ENCODE measurements around the gene PCP4. TPM values are rescaled to one million over a fixed set of nuclear protein-coding genes. Genes with fewer than 3 reads are reported as not detected.

The PCP4 gene
- total RNA-seq, 4 donors from 2014 or later: not detected

GRCh38 chr21:39881661-39882060 lies 14.4 kb downstream of the PCP4 start:
- DNase-seq (no peak), ATAC-seq (no peak)
- no peaks in the 10 kb centered on the region for H3K9me3 ChIP-seq
- no peak overlapping the region for H3K4me3 ChIP-seq
- no peaks in the 10 kb centered on the region for H3K36me3 ChIP-seq
- H3K27me3 ChIP-seq: peaks cover 0 to 13% (median 0%) of the 10 kb centered on the region in 3 donors
- no peak overlapping the region for H3K27ac ChIP-seq
- in situ Hi-C loops (cut with MboI; ENCODE audit: low sequenced_read_pairs in 4 of 4) (no loop called here), intact Hi-C loops (cut with DNase I; ENCODE audit: low total_unique reads) (no loop called here)
- TF ChIP-seq POLR2A (IDR thresholded peaks at IDR 0.05) (no peak), CTCF (IDR thresholded peaks at IDR 0.05 in 4 of 5, conservative IDR thresholded peaks at IDR 0.05 in 1 of 5) (no peak)
- no peaks in the 10 kb centered on the region for H3K4me1 ChIP-seq

GRCh38 chr21:39882151-39882838 lies 15.1 kb downstream of the PCP4 start:
- no peak for DNase-seq
- H3K27ac ChIP-seq: no peak overlapping the region
- in situ Hi-C loops (cut with MboI; ENCODE audit: low sequenced_read_pairs in 4 of 4): no loop called here

GRCh38 chr21:39882839-39883195 lies 15.6 kb downstream of the PCP4 start:
- peaks cover 0 to 13% (median 0%) of the 10 kb centered on the region in 3 donors for H3K27me3 ChIP-seq
- H3K36me3 ChIP-seq: no peaks in the 10 kb centered on the region
- DNase-seq: no peak
- H3K4me3 ChIP-seq: no peak overlapping the region
- H3K4me1 ChIP-seq: no peaks in the 10 kb centered on the region
- in situ Hi-C loops (cut with MboI; ENCODE audit: low sequenced_read_pairs in 4 of 4) (no loop called here), intact Hi-C loops (cut with DNase I; ENCODE audit: low total_unique reads) (no loop called here)
- H3K27ac ChIP-seq: no peak overlapping the region
- no peaks in the 10 kb centered on the region for H3K9me3 ChIP-seq
- TF ChIP-seq POLR2A (IDR thresholded peaks at IDR 0.05): no peak
- TF ChIP-seq CTCF (IDR thresholded peaks at IDR 0.05 in 4 of 5, conservative IDR thresholded peaks at IDR 0.05 in 1 of 5): no peak
- no peak for ATAC-seq

More at GRCh38 chr21:39882151-39882838, 15.1 kb downstream of the PCP4 start:
- Histone ChIP-seq H3K4me3 (no peak overlapping the region), H3K36me3 (no peaks in the 10 kb centered on the region), H3K9me3 (no peaks in the 10 kb centered on the region), H3K4me1 (no peaks in the 10 kb centered on the region), H3K27me3 (peaks cover 0 to 13% (median 0%) of the 10 kb centered on the region in 3 donors)
- TF ChIP-seq POLR2A (IDR thresholded peaks at IDR 0.05) (no peak), CTCF (IDR thresholded peaks at IDR 0.05 in 4 of 5, conservative IDR thresholded peaks at IDR 0.05 in 1 of 5) (no peak)
- intact Hi-C loops (cut with DNase I; ENCODE audit: low total_unique reads): no loop called here
- no peak for ATAC-seq

GRCh38 chr21:39885119-39885848 lies 18.0 kb downstream of the PCP4 start:
- ATAC-seq (no peak), DNase-seq (no peak)
- H3K9me3 ChIP-seq: no peaks in the 10 kb centered on the region
- intact Hi-C loops (cut with DNase I; ENCODE audit: low total_unique reads): no loop called here
- no peak overlapping the region for H3K27ac ChIP-seq
- TF ChIP-seq POLR2A (IDR thresholded peaks at IDR 0.05): no peak
- no peak for TF ChIP-seq CTCF (IDR thresholded peaks at IDR 0.05 in 4 of 5, conservative IDR thresholded peaks at IDR 0.05 in 1 of 5)
- no peak overlapping the region for H3K4me3 ChIP-seq
- no peaks in the 10 kb centered on the region for H3K4me1 ChIP-seq
- H3K27me3 ChIP-seq: peaks cover 0 to 13% (median 0%) of the 10 kb centered on the region in 3 donors
- in situ Hi-C loops (cut with MboI; ENCODE audit: low sequenced_read_pairs in 4 of 4): no loop called here
- H3K36me3 ChIP-seq: no peaks in the 10 kb centered on the region

Measured in gastrocnemius medialis (tissue), 4 donors.